Erythroblast (primary cell): ENCODE results near the gene SST.

Experiments
- GATA1 ChIP-seq: IDR thresholded peaks from 2 replicates; pipeline ENCODE4 v1.6.1; 2011; ENCODE audit warnings: low read depth, mild to moderate bottlenecking, control low read depth, low read length, moderate library complexity
- POLR2A ChIP-seq: IDR thresholded peaks from 2 replicates; pipeline ENCODE4 v1.6.1; 2011; ENCODE audit warnings: mild to moderate bottlenecking, low read length

GRCh38 chr3:187641320-187642016 lies 28.7 kb downstream of the SST start:
- no peak for TF ChIP-seq POLR2A
- no peak for TF ChIP-seq GATA1
